GM21360 (cell line): Measurements from ENCODE around the gene MKLN1.
"Not testable (repeated sequence)": the region's sequence is repeated elsewhere in the genome, so short reads cannot be mapped to it uniquely, and the experiment has no call there.

Experiments
- ATAC-seq: cut with Tn5 transposase; IDR thresholded peaks from one replicate; pipeline ENCODE4 v1.9.1; 2021; ENCODE audit warnings: mild to moderate bottlenecking, moderate library complexity; ENCODE audit not compliant: unreplicated experiment

The MKLN1 gene

GRCh38 chr7:131455546-131455945 is 127.9 kb downstream of the MKLN1 start:
- ATAC-seq: no peak

- no peak for ATAC-seq
These were observed 128.7 kb downstream of the MKLN1 start for GRCh38 chr7:131456338-131456737.

DNA sequence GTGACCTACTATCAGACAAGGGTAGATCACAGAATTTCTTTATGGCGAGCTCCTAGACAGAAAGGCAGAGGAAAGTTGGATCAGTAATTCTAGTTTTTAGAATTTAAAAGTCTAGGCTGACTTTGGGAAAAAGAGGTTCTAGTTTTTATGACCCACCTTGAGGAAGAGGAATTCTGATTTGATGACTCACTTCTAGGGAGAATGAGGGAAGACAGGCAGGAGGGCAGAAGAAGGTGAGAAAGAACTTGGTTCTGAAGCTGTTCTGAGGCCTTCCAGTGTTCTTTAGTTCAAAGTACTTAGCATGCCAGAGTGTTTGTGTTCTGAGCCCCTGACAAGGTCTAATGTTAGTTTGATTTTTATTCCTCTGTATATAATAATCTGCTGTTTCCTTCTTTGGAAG is 131.6 kb downstream of the MKLN1 start:
- no peak for ATAC-seq

GRCh38 chr7:131462059-131462458 is 134.4 kb downstream of the MKLN1 start:
- ATAC-seq: no peak

DNA sequence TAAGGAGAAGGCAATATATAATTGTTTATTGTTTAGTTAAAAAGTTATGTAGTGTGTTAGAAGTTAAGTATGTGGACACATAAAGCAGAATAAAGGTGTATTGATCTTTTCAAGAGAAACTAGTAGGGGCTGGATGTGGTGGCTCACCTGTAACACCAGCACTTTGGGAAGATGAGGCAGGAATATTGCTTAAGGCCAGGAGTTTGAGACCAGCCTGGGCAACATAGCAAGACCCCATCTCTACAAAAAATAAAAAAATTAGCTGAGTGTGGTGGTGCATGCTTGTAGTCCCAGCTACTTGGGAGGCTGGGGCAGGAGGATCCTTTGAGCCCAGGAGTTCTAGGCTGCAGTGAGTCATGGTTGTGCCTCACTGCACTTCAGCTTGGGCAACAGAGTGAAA is 135.0 kb downstream of the MKLN1 start:
- not testable (repeated sequence) for ATAC-seq

DNA sequence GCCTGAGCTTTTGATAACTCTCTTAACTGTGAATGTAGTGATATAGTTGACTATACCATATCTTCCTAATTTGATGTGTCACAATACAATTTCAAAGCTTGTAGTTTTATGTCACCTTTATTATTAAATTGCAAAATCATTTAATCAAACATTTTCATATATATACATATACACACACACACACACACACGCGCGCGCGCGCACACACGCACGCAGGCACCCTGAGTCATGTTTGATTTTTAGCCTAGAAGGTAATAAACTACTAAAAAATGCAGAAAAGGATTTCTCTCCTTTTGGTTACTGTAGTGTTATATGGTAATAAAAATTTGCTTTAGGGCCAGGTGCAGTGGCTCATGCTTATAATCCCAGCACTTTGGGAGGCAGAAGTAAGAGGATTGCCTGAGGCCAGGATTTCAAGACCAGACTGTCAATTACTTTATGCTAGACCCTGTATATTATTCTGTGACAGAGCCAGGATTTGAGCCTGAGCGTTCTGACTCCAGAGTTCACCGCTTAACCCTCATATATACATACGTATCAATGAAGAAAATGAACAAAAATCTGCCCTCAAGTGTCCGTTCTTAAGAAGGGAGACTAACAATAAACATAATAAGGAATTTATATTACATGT is 139.2 kb downstream of the MKLN1 start:
- ATAC-seq: no peak

DNA sequence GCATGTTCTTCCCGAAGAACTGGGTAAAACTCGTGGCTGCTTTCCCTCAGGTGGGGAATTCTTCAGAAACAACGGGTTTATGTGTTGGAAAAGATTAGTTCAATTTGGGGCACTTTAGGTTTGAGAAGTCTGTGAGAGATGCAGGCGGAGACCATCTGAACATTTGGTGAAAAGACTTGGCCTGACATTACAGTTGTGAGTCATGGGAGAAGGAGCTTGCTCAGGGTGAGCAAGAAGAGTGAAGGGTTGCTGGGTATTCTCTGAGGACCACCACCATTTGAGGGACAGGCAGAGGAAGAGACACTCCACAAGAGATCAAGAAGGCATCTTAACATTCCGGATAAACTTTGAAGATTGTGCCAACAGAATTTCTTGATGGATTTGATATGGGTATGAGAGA is 140.1 kb downstream of the MKLN1 start:
- ATAC-seq: no peak

DNA sequence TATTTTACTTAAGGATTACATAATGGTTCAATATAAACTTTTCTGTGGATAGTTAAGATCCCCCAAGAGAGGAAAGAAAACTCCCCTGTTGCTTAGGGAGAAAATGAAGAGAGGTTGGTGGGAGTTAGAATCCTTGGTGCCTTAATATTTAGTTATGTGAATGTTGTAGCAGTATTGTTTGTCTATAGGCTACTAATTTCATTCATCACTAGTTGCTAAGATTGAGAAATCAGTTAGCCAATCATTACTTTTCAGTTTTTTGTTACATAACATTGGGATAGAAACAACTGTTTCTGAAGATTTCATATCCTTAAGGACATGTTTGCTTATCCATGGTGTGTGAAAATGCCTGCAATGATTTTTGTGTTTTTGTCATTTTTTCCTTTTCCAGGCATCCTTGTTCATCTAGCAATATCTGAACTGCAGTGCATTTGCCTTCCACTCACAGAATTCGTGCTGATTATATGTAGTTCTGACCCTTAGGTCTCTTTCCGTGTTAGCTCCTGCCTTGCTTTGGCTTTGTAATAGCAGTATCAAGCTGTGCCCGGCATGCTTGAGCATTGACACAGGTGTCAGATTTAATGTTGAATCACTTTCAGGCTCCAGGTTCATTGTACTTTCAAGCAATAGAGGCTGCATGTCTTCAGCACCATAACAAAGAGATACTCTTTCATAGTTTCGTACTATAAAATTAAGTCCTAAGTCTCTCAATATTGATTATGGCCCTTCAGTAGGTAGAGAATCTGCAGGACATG is 143.8 kb downstream of the MKLN1 start:
- ATAC-seq: no peak

DNA sequence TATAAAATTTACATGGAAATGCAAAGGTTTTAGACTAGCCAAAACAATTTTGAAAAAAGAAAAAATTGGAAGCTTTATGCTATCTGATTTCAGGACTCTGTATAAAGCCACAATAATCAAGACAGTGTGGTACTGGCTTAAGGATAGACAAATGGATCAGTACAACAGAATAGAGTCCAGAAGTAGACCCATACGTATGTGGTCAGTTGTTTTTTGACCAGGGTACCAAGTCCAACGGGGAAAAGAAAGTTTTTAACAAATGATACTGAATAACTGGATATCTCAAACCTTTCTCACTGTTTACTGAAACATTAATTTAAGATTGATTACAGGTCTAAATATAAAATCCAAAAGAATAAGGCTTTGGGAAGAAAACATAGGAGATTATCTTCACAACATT is 149.1 kb downstream of the MKLN1 start:
- no peak for ATAC-seq

DNA sequence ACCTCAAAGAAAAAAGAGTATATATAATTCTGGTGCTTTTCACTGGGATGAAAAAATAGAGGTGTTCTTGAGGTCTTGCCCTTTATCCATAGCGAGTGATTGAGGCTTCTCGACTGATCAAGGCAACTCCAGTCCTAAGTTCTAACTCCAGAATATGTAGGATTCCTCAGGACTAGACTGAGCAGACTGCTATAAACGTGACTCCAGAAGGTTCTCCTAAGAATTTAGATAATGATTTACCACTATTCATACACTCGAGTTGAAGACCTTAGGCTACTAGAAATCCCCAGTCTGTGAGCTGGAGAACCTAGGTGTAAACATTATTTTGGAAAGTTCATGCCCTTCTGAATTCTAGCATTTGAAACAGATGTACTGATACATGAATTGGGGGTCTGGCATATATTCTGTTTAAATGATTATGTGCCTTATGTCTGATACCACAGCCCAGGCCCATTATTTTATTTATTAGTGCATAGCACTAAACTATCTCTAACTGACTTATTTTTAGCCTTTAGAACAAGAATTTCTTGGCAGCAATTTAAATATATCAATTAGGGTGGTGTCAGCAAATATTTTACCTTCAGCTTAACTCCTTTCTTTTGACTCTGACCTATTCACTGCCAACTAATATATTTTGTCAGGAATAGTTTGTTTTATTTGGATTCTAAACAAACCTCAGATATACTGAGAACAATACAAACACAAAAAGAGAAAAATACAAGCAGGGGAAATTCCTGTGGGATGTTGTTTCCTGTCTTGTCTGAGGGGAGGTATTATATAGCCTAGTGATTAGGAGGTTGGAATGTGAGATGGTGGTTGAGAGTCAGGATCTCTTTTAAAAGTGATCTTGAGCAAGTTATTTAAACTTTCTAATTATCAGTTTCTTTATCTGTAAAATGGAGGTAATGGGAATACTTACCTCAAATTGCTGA is 153.0 kb downstream of the MKLN1 start:
- ATAC-seq: no peak

GRCh38 chr7:131482800-131483199 is 155.1 kb downstream of the MKLN1 start:
- ATAC-seq: no peak

DNA sequence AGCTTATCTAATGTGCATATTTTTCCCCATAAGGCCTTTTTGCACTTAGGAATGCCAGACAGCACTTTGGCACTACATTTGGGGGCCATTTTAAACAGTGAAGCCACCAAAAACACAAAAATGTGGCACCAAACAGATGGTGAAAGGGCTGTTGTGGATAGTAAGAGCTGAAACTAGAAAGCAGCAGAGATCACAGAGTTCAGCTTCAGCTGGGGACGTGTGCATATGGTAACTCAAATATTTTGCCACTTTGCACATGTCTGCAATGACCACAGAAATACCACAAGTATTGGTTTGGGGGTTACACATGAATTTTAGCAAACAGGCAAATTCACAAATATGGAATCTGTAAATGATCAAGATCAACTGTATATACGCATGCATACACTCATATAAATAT is 155.9 kb downstream of the MKLN1 start:
- ATAC-seq: no peak

GRCh38 chr7:131486346-131486745 is 158.7 kb downstream of the MKLN1 start:
- ATAC-seq: no peak

GRCh38 chr7:131487217-131487616 is 159.5 kb downstream of the MKLN1 start:
- no peak for ATAC-seq

DNA sequence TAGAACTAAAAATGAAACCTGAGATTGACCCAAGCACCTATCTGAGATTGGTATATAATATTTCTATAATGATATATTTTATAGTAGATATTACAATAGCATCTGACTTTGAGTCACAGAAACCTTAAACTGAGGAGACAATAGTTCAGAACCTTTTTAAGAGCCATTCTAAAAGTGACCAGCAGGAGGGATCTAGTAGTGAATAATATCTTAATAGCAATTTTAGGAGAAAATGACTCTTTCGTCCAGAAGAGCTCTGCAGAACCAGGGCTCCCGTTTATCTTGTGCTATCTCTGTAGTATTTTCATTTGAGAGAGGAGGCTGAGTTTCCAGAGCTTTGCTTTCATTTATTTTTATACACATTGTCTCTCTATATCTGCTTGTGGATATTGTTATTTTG is 160.7 kb downstream of the MKLN1 start:
- ATAC-seq: no peak

DNA sequence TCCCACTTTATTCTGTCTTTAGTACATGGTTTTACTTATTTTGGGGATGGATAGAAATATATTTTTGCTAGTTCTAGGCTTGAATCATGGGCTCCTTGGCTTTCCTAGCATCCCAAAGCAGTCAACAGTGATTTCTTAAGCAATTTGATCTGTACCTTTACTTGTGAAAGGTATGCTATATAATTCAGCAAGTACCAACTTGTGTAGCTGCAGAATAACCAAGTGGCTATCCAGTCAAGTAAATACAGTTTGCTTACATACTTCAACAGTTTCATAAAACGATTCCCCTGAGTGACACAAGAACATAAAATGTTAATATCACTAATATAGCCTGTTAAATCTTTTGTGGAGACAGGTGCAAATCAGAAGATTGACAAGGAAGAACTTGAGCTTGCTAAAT is 161.5 kb downstream of the MKLN1 start:
- no peak for ATAC-seq

DNA sequence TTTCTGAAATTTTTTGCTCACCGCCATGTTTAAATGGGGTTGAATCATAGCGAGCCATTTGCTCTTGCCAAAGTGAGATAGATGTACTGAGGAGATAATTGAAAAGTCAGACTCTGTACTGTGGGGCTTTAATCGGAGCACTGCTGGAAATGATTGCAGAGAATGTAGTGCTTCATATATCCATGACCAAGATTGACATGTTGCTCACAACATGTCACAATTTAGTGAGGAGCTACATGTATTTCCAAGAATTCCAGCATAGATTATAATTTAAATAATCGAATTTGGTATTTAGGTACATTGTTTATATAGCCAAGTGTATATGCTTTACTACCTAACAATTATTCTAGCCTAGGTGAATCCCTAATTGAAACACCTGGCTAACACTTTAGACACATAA is 162.2 kb downstream of the MKLN1 start:
- ATAC-seq: no peak

- ATAC-seq: no peak
These were observed 165.4 kb downstream of the MKLN1 start for GRCh38 chr7:131493081-131493480.

DNA sequence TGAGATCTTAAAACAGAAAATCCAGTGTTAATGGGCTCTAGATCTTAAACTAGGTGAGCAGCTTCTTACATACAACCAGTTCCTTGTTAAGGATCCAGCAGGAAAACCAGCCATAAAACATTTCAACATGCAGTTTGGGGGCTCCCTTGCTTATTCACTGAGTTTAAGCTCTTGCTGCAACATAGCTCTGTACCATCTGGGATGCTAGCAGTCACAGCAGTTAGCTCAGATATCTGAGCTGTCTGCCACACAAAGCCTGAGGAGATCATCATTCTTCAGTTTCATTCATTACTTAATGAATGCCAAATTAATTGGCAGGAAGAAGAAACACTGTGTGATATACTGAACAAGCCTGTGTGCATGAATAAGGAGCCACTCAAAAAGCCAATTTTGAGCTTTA is 165.9 kb downstream of the MKLN1 start:
- ATAC-seq: no peak

- ATAC-seq: no peak
These were observed 166.5 kb downstream of the MKLN1 start for GRCh38 chr7:131494182-131494581.

- ATAC-seq: no peak
These were observed 168.2 kb downstream of the MKLN1 start for GRCh38 chr7:131495669-131496498.
